Mammary epithelial cell (primary cell): ENCODE results near the gene IL11.

ENCODE experiments used
- CTCF ChIP-seq, 2 donors: IDR thresholded peaks in 1 of 2; conservative IDR thresholded peaks in 1 of 2; 2 replicates each; pipeline ENCODE4 v1.5.1; 2011 to 2012; ENCODE audit warnings: inconsistent platforms in 2 of 2, low read length in 2 of 2, mild to moderate bottlenecking in 2 of 2, control low read depth in 1 of 2, low read depth in 1 of 2; ENCODE audit not compliant: insufficient read depth in 1 of 2; ENCODE audit errors: extremely low read depth in 1 of 2
- EZH2 ChIP-seq: IDR thresholded peaks from 2 replicates; pipeline ENCODE4 v1.6.1; 2012; ENCODE audit warnings: low read length, inconsistent platforms, borderline replicate concordance

DNA sequence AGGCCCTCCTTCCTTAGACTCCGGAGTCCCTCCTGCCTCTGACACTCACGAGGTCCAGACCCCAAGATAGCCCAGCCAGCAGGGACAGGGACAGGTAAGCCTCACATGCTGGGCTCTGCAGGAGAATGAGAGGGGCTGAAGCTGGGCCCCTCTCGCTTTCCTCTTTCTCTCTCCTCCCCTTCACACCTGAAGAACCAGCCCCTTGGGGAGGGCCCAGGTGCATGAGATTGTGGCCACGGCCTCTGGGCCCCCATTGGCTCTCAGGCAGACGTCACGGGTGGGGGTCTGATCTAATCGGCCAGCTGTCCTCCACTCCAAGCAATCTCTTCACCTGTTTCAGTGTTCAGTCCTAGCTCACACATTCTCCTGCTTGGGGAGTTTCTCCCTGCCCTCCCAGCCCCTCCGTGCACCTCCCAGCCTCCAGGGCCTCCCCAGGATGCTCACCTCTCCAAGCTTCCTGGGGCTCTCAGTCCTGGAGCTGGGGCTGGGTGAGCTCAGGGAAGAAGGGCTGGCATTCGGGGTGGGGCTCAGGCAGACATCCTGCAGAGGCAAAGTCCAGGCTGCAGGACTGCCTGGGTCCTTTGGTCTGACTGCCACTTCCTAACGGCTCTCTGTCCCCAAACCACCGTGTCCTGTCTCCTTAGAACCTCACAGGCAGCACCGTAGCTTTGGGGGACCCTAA, 47.9 kb downstream of the IL11 start:
- TF ChIP-seq CTCF (conservative IDR thresholded peaks at IDR 0.05 in 1 of 2, IDR thresholded peaks at IDR 0.05 in 1 of 2; ENCODE audit: extremely low read depth in 1 of 2, insufficient read depth in 1 of 2, low read depth in 1 of 2, low read length in 2 of 2), result no peak
- no peak for TF ChIP-seq EZH2
